GM23338 (cell line): Measurements from ENCODE around the gene ODAD3. TPM values are rescaled to one million over a fixed set of nuclear protein-coding genes. Genes with fewer than 3 reads are reported as not detected.

Experiments used
- ATAC-seq: fragments of 200-7000 bp; cut with Tn5 transposase; 3 replicates; pipeline ENCODE4 v1.9.1; 2020
- DNase-seq: peaks from one replicate; pipeline ENCODE4 v3.0.0-alpha.2; 2015; ENCODE audit warnings: low spot score
- H2AFZ ChIP-seq: fragments of 200-600 bp; sonication (generic); 2 replicates; pipeline ENCODE4 v1.8.0; 2016; ENCODE audit warnings: antibody characterized with exemption, mild to moderate bottlenecking, moderate library complexity
- H3F3A ChIP-seq: fragments of 200-600 bp; sonication (generic); replicated peaks from 2 replicates; pipeline ENCODE4 v1.8.0; 2017; ENCODE audit warnings: antibody characterized with exemption, mixed run types, low read depth
- H3K27ac ChIP-seq: fragments of 200-600 bp; sonication (generic); 2 replicates; pipeline ENCODE4 v1.6.1; 2016; ENCODE audit warnings: low read depth
- H3K27me3 ChIP-seq: fragments of 200-600 bp; sonication (generic); 2 replicates; pipeline ENCODE4 v1.8.0; 2016; ENCODE audit warnings: mild to moderate bottlenecking, mixed run types, moderate library complexity; ENCODE audit not compliant: insufficient read depth
- H3K36me3 ChIP-seq: fragments of 200-600 bp; sonication (generic); 2 replicates; pipeline ENCODE4 v1.8.0; 2016; ENCODE audit warnings: mild to moderate bottlenecking; ENCODE audit not compliant: insufficient read depth
- H3K4me1 ChIP-seq: fragments of 200-600 bp; sonication (generic); 2 replicates; pipeline ENCODE4 v1.8.0; 2016; ENCODE audit warnings: mild to moderate bottlenecking, moderate library complexity; ENCODE audit not compliant: insufficient read depth
- H3K4me2 ChIP-seq: fragments of 200-600 bp; sonication (generic); 2 replicates; pipeline ENCODE4 v1.7.1; 2017; ENCODE audit warnings: mixed run types
- H3K4me3 ChIP-seq: fragments of 200-600 bp; sonication (generic); 2 replicates; pipeline ENCODE4 v1.6.1; 2016; ENCODE audit warnings: mixed run types
- H3K79me2 ChIP-seq: fragments of 200-600 bp; sonication (generic); replicated peaks from 2 replicates; pipeline ENCODE4 v1.8.0; 2017; ENCODE audit warnings: mild to moderate bottlenecking; ENCODE audit not compliant: insufficient read depth
- H3K9me2 ChIP-seq: fragments of 200-600 bp; sonication (generic); 2 replicates; pipeline ENCODE4 v1.8.0; 2017; ENCODE audit not compliant: insufficient read depth
- H4K20me1 ChIP-seq: fragments of 200-600 bp; sonication (generic); replicated peaks from 2 replicates; pipeline ENCODE4 v1.8.0; 2017; ENCODE audit warnings: mild to moderate bottlenecking; ENCODE audit not compliant: insufficient read depth
- H3K27ac Mint-ChIP-seq: 2 replicates; pipeline ENCODE4 v1.8.0; 2020; ENCODE audit warnings: inconsistent platforms, mild to moderate bottlenecking, moderate library complexity, mixed read lengths
- H3K27me3 Mint-ChIP-seq: 3 replicates; pipeline ENCODE4 v1.8.0; 2022; ENCODE audit warnings: low read depth, mild to moderate bottlenecking, moderate library complexity, mixed read lengths, inconsistent platforms; ENCODE audit not compliant: insufficient read depth, poor library complexity
- H3K36me3 Mint-ChIP-seq: 3 replicates; pipeline ENCODE4 v1.8.0; 2021; ENCODE audit warnings: low read depth, mild to moderate bottlenecking, inconsistent platforms, moderate library complexity, mixed read lengths
- H3K4me1 Mint-ChIP-seq: 3 replicates; pipeline ENCODE4 v1.8.0; 2020; ENCODE audit warnings: mild to moderate bottlenecking, inconsistent platforms, mixed read lengths
- H3K4me3 Mint-ChIP-seq: 3 replicates; pipeline ENCODE4 v1.8.0; 2021; ENCODE audit warnings: moderate library complexity, mild to moderate bottlenecking, inconsistent platforms, mixed read lengths
- H3K9me3 Mint-ChIP-seq: 3 replicates; pipeline ENCODE4 v1.8.0; 2020; ENCODE audit warnings: moderate library complexity, mild to moderate bottlenecking, inconsistent platforms, mixed read lengths
- CTCF ChIP-seq, 2 experiments: fragments of 200-600 bp in 1 of 2; sonication (generic) in 1 of 2; conservative IDR thresholded peaks; 2 replicates each; pipeline versions ENCODE4 v1.5.1 to v1.6.1; 2016 to 2017; ENCODE audit warnings: antibody characterized with exemption in 2 of 2, low read depth in 2 of 2, mild to moderate bottlenecking in 2 of 2, moderate library complexity in 1 of 2
- POLR2AphosphoS5 ChIP-seq: IDR thresholded peaks from 2 replicates; pipeline ENCODE4 v1.6.1; 2016; ENCODE audit warnings: antibody characterized with exemption, low read depth
- ZNF114 ChIP-seq: fragments of 250-450 bp; sonication (Bioruptor Pico); IDR thresholded peaks from 2 replicates; pipeline ENCODE4 v1.5.0; 2020; ENCODE audit warnings: mild to moderate bottlenecking, moderate library complexity
- ZNF462 ChIP-seq: fragments of 250-450 bp; sonication (Bioruptor Pico); IDR thresholded peaks from 2 replicates; pipeline ENCODE4 v1.5.0; 2020; ENCODE audit warnings: mild to moderate bottlenecking, moderate library complexity
- polyA plus RNA-seq: library from polyadenylated mRNA; unstranded; fragments of >200 nt; fragmentation: Nextera tagmentation; extraction: Ambion mirVana; gene quantifications from 2 replicates; pipeline ENCODE4 v1.2.1, GENCODE V29; 2016
- total RNA-seq: library from RNA; depleted of rRNA; stranded (reverse); fragments of >200 nt; shearing (Covaris generic); gene quantifications from 2 replicates; pipeline ENCODE4 v1.2.3, GENCODE V29; 2014

The ODAD3 gene
- total and polyA plus RNA-seq, 2 experiments from 2014 or later, result 1.5 to 6.1 TPM

GRCh38 chr19:11377756-11378155, 57.2 kb downstream of the ODAD3 start:
- H3K79me2 ChIP-seq, result peaks cover 10% of the 10 kb centered on the region; the same call in 1 of the 2 replicates
- Mint-ChIP-seq H3K27me3 (peaks cover 13% of the 10 kb centered on the region), H3K9me3 (peaks cover 2% of the 10 kb centered on the region; the same call in 1 of the 3 replicates), H3K4me3 (no peak overlapping the region), H3K27ac (no peak overlapping the region), H3K36me3 (peaks cover 11% of the 10 kb centered on the region; the same call in 2 of the 3 replicates), H3K4me1 (peaks cover 26% of the 10 kb centered on the region)
- no peak overlapping the region for H3K4me3 ChIP-seq
- no peak overlapping the region for H3K4me2 ChIP-seq
- H4K20me1 ChIP-seq, result no peaks in the 10 kb centered on the region
- ATAC-seq (no peak), DNase-seq (no peak)
- H3K27ac ChIP-seq, result no peak overlapping the region
- TF ChIP-seq POLR2AphosphoS5 (no peak), ZNF114 (CRISPR knock-in tag) (no peak), CTCF (conservative IDR thresholded peaks at IDR 0.05; ENCODE audit: low read depth in 2 of 2) (no peak), ZNF462 (CRISPR knock-in tag) (no peak)
- no peaks in the 10 kb centered on the region for H3K27me3 ChIP-seq
- no peak overlapping the region for H2AFZ ChIP-seq
- H3K9me2 ChIP-seq, result no peaks in the 10 kb centered on the region
- peaks cover 14% of the 10 kb centered on the region for H3K4me1 ChIP-seq
- peaks cover 22% of the 10 kb centered on the region for H3F3A ChIP-seq
- no peaks in the 10 kb centered on the region for H3K36me3 ChIP-seq
